ENCODE results near the gene ACTN4.

DNA sequence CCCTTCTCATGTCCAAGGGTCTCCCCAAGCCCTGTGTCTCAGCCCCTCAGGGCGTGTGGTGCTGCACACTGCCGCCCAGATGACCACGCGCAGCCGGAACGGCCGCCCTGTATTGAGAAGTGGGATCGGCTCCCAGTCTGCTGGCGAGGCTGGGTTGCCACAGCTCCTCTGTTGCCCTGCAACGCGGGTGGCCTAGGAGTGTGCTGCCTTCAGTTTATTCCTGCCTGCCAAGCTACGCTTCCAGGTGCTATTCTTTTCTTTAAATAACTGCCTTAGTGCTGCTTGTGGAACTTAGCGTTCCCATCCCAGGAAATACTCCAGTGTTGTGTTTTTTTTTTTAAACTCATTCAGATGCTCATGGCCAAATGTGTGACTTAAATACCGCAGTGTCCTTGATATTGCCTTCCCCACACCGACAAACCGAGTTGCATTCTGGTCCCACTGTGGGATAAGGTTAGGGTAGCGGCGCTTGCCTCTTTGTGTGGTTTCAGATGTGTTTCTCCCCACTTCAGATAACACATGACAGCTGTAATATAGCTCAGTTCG lies 16.6 kb downstream of the ACTN4 start:
- TF ChIP-seq, protein P1, sequence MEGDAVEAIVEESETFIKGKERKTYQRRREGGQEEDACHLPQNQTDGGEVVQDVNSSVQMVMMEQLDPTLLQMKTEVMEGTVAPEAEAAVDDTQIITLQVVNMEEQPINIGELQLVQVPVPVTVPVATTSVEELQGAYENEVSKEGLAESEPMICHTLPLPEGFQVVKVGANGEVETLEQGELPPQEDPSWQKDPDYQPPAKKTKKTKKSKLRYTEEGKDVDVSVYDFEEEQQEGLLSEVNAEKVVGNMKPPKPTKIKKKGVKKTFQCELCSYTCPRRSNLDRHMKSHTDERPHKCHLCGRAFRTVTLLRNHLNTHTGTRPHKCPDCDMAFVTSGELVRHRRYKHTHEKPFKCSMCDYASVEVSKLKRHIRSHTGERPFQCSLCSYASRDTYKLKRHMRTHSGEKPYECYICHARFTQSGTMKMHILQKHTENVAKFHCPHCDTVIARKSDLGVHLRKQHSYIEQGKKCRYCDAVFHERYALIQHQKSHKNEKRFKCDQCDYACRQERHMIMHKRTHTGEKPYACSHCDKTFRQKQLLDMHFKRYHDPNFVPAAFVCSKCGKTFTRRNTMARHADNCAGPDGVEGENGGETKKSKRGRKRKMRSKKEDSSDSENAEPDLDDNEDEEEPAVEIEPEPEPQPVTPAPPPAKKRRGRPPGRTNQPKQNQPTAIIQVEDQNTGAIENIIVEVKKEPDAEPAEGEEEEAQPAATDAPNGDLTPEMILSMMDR (conservative IDR thresholded peaks at IDR 0.05 in 1 of 2, IDR thresholded peaks at IDR 0.05 in 1 of 2; ENCODE audit: low read depth in 1 of 2, low read length in 2 of 2): no peak
- TF ChIP-seq EZH2 (IDR thresholded peaks at IDR 0.05; ENCODE audit: low read length, missing control alignments): no peak

All from fibroblast of lung (primary cell).